H54 (cell line): Measurements from ENCODE around the gene NLGN2.

ENCODE experiments used
- DNase-seq: peaks from one replicate; pipeline ENCODE4 v3.0.0; 2011; ENCODE audit warnings: low spot score, mixed read lengths; ENCODE audit not compliant: insufficient read length
- FAIRE-seq: peaks from 3 replicates; lab custom pipeline; 2011; peaks lifted over from hg19 to GRCh38; lab: Jason Lieb, UNC
- POLR2A ChIP-seq: IDR thresholded peaks from 2 replicates; pipeline ENCODE4 v1.6.1; 2011; ENCODE audit warnings: low read depth, mild to moderate bottlenecking, low read length

Gene NLGN2

GRCh38 chr17:7463372-7463846 lies 55.8 kb downstream of the NLGN2 start:
- FAIRE-seq: no peak
- DNase-seq: no peak
- no peak for TF ChIP-seq POLR2A

GRCh38 chr17:7464081-7464480 lies 56.4 kb downstream of the NLGN2 start:
- TF ChIP-seq POLR2A: no peak
- DNase-seq: no peak
- no peak for FAIRE-seq

DNA sequence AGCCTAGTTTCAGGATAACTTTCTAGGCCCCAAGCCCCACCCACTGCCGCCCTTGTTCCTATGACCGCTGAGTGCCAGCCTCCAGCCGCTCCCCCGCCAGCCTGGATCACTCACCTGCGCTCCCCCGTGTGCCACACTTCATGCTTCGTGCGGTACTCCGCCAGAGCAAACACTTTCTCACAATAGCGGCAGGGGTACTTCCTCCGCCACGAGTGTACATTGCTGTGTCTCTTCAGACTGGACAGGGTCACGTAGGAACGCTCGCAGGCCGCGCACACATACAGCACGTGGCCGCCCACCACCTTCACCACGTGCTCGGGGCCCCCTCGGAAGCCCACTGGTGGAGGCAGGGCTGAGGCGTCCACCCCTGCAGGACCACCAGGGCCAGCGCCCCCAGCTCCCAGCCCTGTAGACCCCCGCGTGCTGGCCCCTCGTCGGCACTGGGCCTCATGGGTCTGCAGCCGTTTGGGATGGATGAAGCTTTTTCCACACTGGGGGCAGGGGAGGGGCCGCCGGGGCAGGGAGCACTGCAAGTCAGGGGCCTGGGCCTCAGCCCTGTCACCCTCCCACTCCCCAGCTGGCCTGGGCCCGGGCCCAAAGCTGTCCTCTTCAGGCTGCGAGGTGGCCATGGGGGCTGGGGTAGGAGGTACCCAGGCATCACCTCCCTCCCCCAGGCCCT lies 58.1 kb downstream of the NLGN2 start:
- no peak for DNase-seq
- no peak for FAIRE-seq
- no peak for TF ChIP-seq POLR2A

- DNase-seq (no peak), FAIRE-seq (no peak)
- no peak for TF ChIP-seq POLR2A
These were observed 58.6 kb downstream of the NLGN2 start for GRCh38 chr17:7466318-7466638.

DNA sequence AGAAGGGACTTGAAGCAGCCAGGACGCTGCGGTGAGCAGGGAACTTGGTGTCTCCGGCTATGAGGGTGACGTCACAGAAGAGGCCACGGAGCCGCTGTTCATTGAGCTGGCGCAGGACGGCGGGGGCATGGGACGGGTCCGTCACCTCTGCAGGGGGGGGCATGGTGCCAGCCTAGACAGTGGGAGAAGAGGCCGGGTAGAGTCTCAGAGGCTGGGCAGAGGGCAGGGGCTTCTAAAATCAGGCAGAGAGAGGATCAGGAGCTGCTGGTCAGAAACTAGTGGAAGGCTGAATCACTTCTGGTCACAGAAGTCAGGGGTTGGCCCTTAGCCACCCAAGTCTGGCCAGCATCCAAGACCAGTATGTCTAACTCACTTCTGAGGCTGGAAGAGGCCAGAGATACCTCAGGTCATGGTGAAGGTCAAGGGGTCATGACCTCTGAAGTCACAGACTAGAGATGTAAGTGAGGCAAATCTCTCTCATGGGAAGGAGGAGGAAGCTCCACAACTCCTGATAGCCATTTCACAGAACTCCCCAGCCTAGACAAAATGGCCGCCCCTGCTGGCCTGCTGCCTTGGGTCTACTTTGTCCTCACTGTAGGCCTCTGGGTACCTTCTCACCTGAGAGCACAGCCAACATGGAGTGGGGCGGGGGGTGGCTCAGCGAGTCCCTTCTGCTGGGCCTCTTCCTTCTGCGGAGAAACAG lies 59.1 kb downstream of the NLGN2 start:
- TF ChIP-seq POLR2A: no peak
- peak; percentile 33 for FAIRE-seq
- no peak for DNase-seq

DNA sequence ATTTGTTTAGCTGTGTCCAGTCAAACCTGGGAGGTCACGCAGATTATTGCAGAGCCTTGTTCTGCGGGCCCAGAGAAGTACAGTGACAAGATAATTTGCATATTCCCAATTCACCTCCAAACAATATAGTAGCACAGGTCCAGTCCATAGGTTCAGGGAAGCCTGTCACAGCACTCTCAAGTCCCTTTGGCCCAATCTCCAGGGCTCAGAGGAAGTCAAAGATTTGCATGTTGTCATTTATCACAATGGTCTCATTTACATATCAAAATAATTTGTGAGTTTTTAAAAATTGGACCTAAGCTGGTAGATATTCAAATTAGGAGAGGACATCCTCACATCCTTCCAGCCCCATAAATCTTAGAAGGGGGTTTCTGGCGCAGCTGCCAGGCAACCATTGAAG lies 59.9 kb downstream of the NLGN2 start:
- DNase-seq (no peak), FAIRE-seq (no peak)
- TF ChIP-seq POLR2A: no peak

GRCh38 chr17:7468290-7468689 lies 60.6 kb downstream of the NLGN2 start:
- TF ChIP-seq POLR2A: no peak
- FAIRE-seq: no peak
- no peak for DNase-seq

- no peak for TF ChIP-seq POLR2A
- no peak for FAIRE-seq
- DNase-seq: no peak
These were observed 61.3 kb downstream of the NLGN2 start for GRCh38 chr17:7468804-7469389.
